Measurements from ENCODE around the gene ADGRF4.
A peak's percentile ranks its signal among the peaks of the same experiment; 100 is the strongest.

The ADGRF4 gene

GRCh38 chr6:47729457-47729856, 31.1 kb downstream of the ADGRF4 start:
- H3K4me3 ChIP-seq (ENCODE audit: low read length), result no peak overlapping the region
- no peak for DNase-seq (ENCODE audit: low read depth)
- no peak for TF ChIP-seq CTCF (IDR thresholded peaks at IDR 0.05; ENCODE audit: insufficient read depth, low read depth, low read length, missing control alignments)

GRCh38 chr6:47733879-47734558, 35.6 kb downstream of the ADGRF4 start:
- peak; percentile 60 for TF ChIP-seq CTCF (IDR thresholded peaks at IDR 0.05; ENCODE audit: insufficient read depth, low read depth, low read length, missing control alignments)
- peak; percentile 72 for DNase-seq (ENCODE audit: low read depth)
- H3K4me3 ChIP-seq (ENCODE audit: low read length), result no peak overlapping the region

GRCh38 chr6:47734831-47735481, 36.6 kb downstream of the ADGRF4 start:
- TF ChIP-seq CTCF (IDR thresholded peaks at IDR 0.05; ENCODE audit: insufficient read depth, low read depth, low read length, missing control alignments), result no peak
- no peak for DNase-seq (ENCODE audit: low read depth)

DNA sequence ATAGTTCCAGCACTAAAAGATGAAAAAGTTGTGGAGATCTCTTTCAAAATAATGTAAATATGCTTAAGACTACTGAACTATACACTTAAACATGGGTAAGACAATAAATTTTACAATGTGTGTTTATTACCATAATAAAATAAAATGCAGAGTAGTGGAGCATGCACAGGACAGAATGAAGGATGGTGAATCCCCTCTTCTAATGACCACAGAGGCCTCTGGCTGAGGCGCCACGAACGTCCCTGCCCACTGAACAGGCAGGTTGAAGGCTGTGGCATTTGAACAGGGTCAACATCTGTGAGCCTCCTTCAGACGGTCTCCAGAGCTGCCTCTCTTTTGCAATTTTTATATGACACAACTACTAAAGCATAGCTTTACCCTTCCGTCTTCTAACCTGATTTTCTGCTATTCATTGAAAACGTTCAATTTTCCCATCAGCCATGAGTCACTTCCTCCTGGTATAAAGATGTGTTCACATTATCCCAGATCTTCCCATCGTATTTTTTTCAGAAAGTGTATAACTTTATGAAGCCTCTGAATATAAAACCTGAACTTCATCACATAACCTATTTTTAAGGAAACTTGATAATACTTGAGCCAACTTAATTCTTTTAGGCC, 37.8 kb downstream of the ADGRF4 start:
- peak; percentile 62 for DNase-seq (ENCODE audit: low read depth)
- no peak overlapping the region for H3K4me3 ChIP-seq (ENCODE audit: low read length)
- no peak for TF ChIP-seq CTCF (IDR thresholded peaks at IDR 0.05; ENCODE audit: insufficient read depth, low read depth, low read length, missing control alignments)

More at GRCh38 chr6:47734831-47735481, 36.6 kb downstream of the ADGRF4 start:
- no peak overlapping the region for H3K4me3 ChIP-seq (ENCODE audit: low read length)

DNA sequence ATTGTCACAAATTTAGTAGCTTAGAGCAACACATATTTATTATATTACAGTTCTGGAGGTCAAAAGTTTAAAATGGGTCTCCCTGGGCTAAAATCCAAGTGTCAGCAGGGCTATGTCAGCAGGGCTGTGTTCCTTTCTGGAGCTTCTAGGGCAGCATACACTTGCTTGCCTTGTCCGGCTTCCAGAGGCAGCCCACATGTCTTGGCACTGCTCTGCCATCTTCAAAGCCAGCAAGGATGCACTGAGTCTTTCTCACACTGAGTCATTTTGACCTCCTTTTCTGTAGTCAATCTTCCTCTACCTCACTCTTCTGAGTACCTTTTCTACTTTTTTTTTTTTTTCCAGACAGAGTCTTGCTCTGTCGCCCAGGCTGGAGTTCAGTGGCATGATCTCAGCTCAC, 39.0 kb downstream of the ADGRF4 start:
- no peak for TF ChIP-seq CTCF (IDR thresholded peaks at IDR 0.05; ENCODE audit: insufficient read depth, low read depth, low read length, missing control alignments)
- no peak overlapping the region for H3K4me3 ChIP-seq (ENCODE audit: low read length)
- no peak for DNase-seq (ENCODE audit: low read depth)

DNA sequence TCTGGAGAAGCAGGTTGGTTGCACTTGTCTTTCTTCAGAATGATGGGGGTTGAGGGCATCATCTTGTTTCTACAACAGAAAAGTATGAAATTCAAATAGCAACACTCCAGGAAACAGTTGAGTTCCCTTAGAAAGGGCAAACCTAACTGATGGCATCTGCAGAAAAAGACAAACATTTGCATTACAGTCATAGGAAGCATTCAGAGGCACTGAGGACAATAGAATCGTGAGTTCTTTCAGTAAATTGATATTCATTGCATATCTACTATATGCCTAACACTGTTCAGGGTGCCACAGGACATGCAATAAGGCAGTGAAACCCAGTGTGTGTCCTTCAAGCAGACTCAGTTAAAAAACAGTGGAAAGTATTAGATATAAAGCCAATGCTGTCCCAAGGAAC, 42.3 kb downstream of the ADGRF4 start:
- DNase-seq (ENCODE audit: low read depth), result no peak
- no peak overlapping the region for H3K4me3 ChIP-seq (ENCODE audit: low read length)
- no peak for TF ChIP-seq CTCF (IDR thresholded peaks at IDR 0.05; ENCODE audit: insufficient read depth, low read depth, low read length, missing control alignments)

All from epithelial cell of esophagus (primary cell).